ENCODE measurements around the gene KRTAP13-2. TPM values are rescaled to one million over a fixed set of nuclear protein-coding genes. Genes with fewer than 3 reads are reported as not detected.

KRTAP13-2 gene
- total RNA-seq, 1 donor from 2014 or later: not detected

- H3K27ac Mint-ChIP-seq (ENCODE audit: unreplicated experiment): no peak overlapping the region
- peaks cover 13% of the 10 kb centered on the region for H3K9me3 Mint-ChIP-seq
- H3K4me1 Mint-ChIP-seq: no peaks in the 10 kb centered on the region
- H3K4me3 Mint-ChIP-seq: no peak overlapping the region
- H3K36me3 Mint-ChIP-seq (ENCODE audit: low read depth): no peaks in the 10 kb centered on the region
- no peaks in the 10 kb centered on the region for H3K27me3 Mint-ChIP-seq (ENCODE audit: low read depth)
- no peak for DNase-seq (ENCODE audit: low read depth, low spot score)
- no peak for TF ChIP-seq CTCF (conservative IDR thresholded peaks at IDR 0.05)
Measured at GRCh38 chr21:30326390-30326789, 45.7 kb downstream of the KRTAP13-2 start.

Small RNA genes within 50 kb of the gene (microRNA-seq; reads per million reads assigned to microRNA genes)
- not detected for gene MIR4327

Other genes with a start within 250 kb of the KRTAP13-2 start
- gene CLDN17, start 205.5 kb downstream of the KRTAP13-2 start, total RNA-seq: not detected in 2 replicates
- not detected in 2 replicates for gene CLDN8, start 156.2 kb downstream of the KRTAP13-2 start, total RNA-seq
- not detected in 2 replicates for gene KRTAP24-1, start 89.3 kb downstream of the KRTAP13-2 start, total RNA-seq
- not detected in 2 replicates for gene KRTAP25-1, start 82.8 kb downstream of the KRTAP13-2 start, total RNA-seq
- gene KRTAP26-1, start 52.0 kb downstream of the KRTAP13-2 start, total RNA-seq: not detected in 2 replicates
- not detected in 2 replicates for gene KRTAP27-1, start 34.6 kb downstream of the KRTAP13-2 start, total RNA-seq
- gene KRTAP23-1, start 23.7 kb downstream of the KRTAP13-2 start, total RNA-seq: not detected in 2 replicates
- not detected in 2 replicates for gene KRTAP13-1, start 23.8 kb upstream of the KRTAP13-2 start, total RNA-seq
- not detected in 2 replicates for gene KRTAP13-3, start 53.7 kb upstream of the KRTAP13-2 start, total RNA-seq
- not detected in 2 replicates for gene KRTAP13-4, start 57.9 kb upstream of the KRTAP13-2 start, total RNA-seq
- gene KRTAP15-1, start 68.0 kb upstream of the KRTAP13-2 start, total RNA-seq: not detected in 2 replicates
- gene KRTAP19-1, start 108.1 kb upstream of the KRTAP13-2 start, total RNA-seq: not detected in 2 replicates
- not detected in 2 replicates for gene KRTAP19-2, start 115.2 kb upstream of the KRTAP13-2 start, total RNA-seq
- not detected in 2 replicates for gene KRTAP19-3, start 119.7 kb upstream of the KRTAP13-2 start, total RNA-seq
- not detected in 2 replicates for gene KRTAP19-4, start 124.9 kb upstream of the KRTAP13-2 start, total RNA-seq
- gene KRTAP19-5, start 129.9 kb upstream of the KRTAP13-2 start, total RNA-seq: not detected in 2 replicates
- not detected in 2 replicates for gene KRTAP19-6, start 169.6 kb upstream of the KRTAP13-2 start, total RNA-seq
- gene KRTAP19-7, start 189.0 kb upstream of the KRTAP13-2 start, total RNA-seq: not detected in 2 replicates
- gene KRTAP22-2, start 218.1 kb upstream of the KRTAP13-2 start, total RNA-seq: not detected in 2 replicates
- gene KRTAP6-3, start 220.2 kb upstream of the KRTAP13-2 start, total RNA-seq: not detected in 2 replicates
- not detected in 2 replicates for gene KRTAP6-2, start 226.6 kb upstream of the KRTAP13-2 start, total RNA-seq
- not detected in 2 replicates for gene KRTAP22-1, start 228.8 kb upstream of the KRTAP13-2 start, total RNA-seq
- not detected in 2 replicates for gene KRTAP6-1, start 241.7 kb upstream of the KRTAP13-2 start, total RNA-seq
- gene KRTAP20-1, start 244.2 kb upstream of the KRTAP13-2 start, total RNA-seq: not detected in 2 replicates
- gene KRTAP20-4, start 248.4 kb upstream of the KRTAP13-2 start, total RNA-seq: not detected in 2 replicates